Measurements from ENCODE around the gene OGDH. TPM values are rescaled to one million over a fixed set of nuclear protein-coding genes. Genes with fewer than 3 reads are reported as not detected.
A peak's percentile ranks its signal among the peaks of the same experiment; 100 is the strongest.

The OGDH gene
- polyA plus RNA-seq, 3 donors = 41.0 to 74.1 (median 49.9) TPM

DNA sequence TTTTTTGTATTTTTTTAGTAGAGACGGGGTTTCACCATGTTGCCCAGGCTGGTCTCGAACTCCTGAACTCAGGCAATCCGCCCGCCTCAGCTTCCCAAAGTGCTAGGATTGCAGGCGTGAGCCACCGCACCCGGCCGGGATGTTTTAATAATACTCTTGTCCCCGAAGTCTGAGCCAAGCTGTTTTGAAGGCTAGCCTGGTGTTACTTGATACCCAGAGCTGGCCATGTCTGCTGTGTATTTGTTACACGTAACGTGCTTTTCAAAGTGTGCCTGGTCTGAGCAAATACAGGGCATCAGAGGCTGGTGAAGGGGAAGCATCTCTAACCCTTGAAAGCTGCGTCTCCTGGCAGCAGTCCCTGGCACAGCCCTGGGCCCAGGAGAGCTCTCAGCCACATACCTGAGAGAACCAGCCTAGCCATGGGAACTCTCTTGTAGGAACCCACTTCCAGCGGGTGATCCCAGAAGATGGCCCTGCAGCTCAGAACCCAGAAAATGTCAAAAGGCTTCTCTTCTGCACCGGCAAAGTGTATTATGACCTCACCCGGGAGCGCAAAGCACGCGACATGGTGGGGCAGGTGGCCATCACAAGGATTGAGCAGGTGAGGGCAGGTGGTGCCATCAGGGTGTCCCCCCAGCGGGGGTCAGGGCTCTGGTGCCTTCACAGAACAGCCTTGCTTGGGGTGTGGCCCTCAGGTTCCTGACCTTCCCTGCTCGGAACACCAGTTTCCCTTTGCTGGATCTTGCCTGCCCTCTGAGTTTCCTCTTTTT, 100.5 kb downstream of the OGDH start:
- Histone ChIP-seq H4K20me1 (ENCODE audit: insufficient read depth, low read length) (no peaks in the 10 kb centered on the region), H3K9ac (ENCODE audit: insufficient read depth, low read length, poor library complexity, severe bottlenecking) (no peak overlapping the region), H3K27ac (ENCODE audit: low read depth in 1 of 2, low read length in 2 of 2) (peak overlapping the region in 1 of 2 donors; percentile 36), H3K4me2 (replicated peaks; ENCODE audit: extremely low read depth, low read length, poor library complexity, severe bottlenecking) (no peak overlapping the region), H2AFZ (ENCODE audit: insufficient read depth, low read depth, low read length, poor library complexity, severe bottlenecking) (no peak overlapping the region), H3K36me3 (replicated peaks in 1 of 2; ENCODE audit: control insufficient read depth in 1 of 2, insufficient read depth in 2 of 2, low read length in 2 of 2) (peaks cover 34 to 68% of the 10 kb centered on the region in 2 donors), H3K9me3 (replicated peaks in 1 of 2; ENCODE audit: control insufficient read depth in 1 of 2, insufficient read depth in 1 of 2, low read length in 2 of 2) (no peaks in the 10 kb centered on the region), H3K4me1 (ENCODE audit: control insufficient read depth in 1 of 2, insufficient read depth in 2 of 2, low read length in 2 of 2) (no peaks in the 10 kb centered on the region), H3K27me3 (ENCODE audit: control insufficient read depth in 2 of 2, insufficient read depth in 2 of 2, low read length in 2 of 2) (no peaks in the 10 kb centered on the region), H3K4me3 (replicated peaks in 1 of 3; ENCODE audit: low read depth in 2 of 3, low read length in 3 of 3) (no peak overlapping the region), H3K79me2 (ENCODE audit: insufficient read depth, low read length) (no peaks in the 10 kb centered on the region)
- Mint-ChIP-seq H3K4me3 (no peak overlapping the region), H3K27ac (peak overlapping the region in 3 of 7 donors; percentile 35 to 68 (median 37)), H3K9me3 (peaks cover 0 to 2% (median 0%) of the 10 kb centered on the region in 7 donors), H3K36me3 (peaks cover 55 to 77% of the 10 kb centered on the region in 2 donors), H3K4me1 (no peaks in the 10 kb centered on the region), H3K27me3 (ENCODE audit: low read depth in 3 of 3) (peaks cover 0 to 2% (median under 1%) of the 10 kb centered on the region in 3 donors)
- TF ChIP-seq, protein P1, sequence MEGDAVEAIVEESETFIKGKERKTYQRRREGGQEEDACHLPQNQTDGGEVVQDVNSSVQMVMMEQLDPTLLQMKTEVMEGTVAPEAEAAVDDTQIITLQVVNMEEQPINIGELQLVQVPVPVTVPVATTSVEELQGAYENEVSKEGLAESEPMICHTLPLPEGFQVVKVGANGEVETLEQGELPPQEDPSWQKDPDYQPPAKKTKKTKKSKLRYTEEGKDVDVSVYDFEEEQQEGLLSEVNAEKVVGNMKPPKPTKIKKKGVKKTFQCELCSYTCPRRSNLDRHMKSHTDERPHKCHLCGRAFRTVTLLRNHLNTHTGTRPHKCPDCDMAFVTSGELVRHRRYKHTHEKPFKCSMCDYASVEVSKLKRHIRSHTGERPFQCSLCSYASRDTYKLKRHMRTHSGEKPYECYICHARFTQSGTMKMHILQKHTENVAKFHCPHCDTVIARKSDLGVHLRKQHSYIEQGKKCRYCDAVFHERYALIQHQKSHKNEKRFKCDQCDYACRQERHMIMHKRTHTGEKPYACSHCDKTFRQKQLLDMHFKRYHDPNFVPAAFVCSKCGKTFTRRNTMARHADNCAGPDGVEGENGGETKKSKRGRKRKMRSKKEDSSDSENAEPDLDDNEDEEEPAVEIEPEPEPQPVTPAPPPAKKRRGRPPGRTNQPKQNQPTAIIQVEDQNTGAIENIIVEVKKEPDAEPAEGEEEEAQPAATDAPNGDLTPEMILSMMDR (IDR thresholded peaks at IDR 0.05) = no peak
- intact Hi-C loops (cut with micrococcal nuclease) = loop anchor here in 1 of 2 donors (10.0 kb wide), 1 partner anchor 48 kb away; no protein-coding TSS in a partner anchor
- DNase-seq = no peak
- WGBS (ENCODE audit: insufficient coverage) = 96% methylated on average over 20 of the region's 20 CpGs

DNA sequence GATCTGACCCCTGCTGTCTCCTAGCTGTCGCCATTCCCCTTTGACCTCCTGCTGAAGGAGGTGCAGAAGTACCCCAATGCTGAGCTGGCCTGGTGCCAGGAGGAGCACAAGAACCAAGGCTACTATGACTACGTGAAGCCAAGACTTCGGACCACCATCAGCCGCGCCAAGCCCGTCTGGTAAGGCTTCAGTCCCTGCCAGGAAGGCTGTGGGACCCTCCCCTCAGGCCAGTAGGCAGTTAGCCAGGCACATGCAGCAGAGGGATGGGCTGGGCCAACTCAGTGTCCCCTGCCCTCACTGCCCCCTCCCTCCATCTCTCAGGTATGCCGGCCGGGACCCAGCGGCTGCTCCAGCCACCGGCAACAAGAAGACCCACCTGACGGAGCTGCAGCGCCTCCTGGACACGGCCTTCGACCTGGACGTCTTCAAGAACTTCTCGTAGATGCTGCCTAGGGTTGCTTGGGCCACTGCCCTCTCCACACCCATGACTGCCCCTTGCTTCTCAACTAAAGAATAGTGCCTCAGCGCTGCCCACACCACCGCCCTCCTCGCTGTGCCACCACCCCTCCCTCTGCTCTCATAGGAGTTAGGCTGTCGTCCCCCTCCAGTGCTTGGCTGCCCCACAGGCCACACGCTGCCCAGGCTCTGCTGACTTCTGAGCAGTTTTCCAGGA, 101.3 kb downstream of the OGDH start:
- DNase-seq = no peak
- H3K9me3 ChIP-seq (replicated peaks in 1 of 2; ENCODE audit: control insufficient read depth in 1 of 2, insufficient read depth in 1 of 2, low read length in 2 of 2) = no peaks in the 10 kb centered on the region
- no peak overlapping the region for H3K4me3 Mint-ChIP-seq
- intact Hi-C loops (cut with micrococcal nuclease) = loop anchor here in 1 of 2 donors (10.0 kb wide), 1 partner anchor 47 kb away; no protein-coding TSS in a partner anchor
- H3K9me3 Mint-ChIP-seq = peaks cover 0 to 2% (median 0%) of the 10 kb centered on the region in 7 donors
- H3K4me2 ChIP-seq (replicated peaks; ENCODE audit: extremely low read depth, low read length, poor library complexity, severe bottlenecking) = no peak overlapping the region
- peak overlapping the region in 1 of 2 donors; percentile 36 for H3K27ac ChIP-seq (ENCODE audit: low read depth in 1 of 2, low read length in 2 of 2)
- H3K36me3 Mint-ChIP-seq = peaks cover 50 to 72% of the 10 kb centered on the region in 2 donors
- H3K79me2 ChIP-seq (ENCODE audit: insufficient read depth, low read length) = no peaks in the 10 kb centered on the region
- 98% methylated on average over 19 of the region's 21 CpGs for WGBS (ENCODE audit: insufficient coverage)
- no peaks in the 10 kb centered on the region for H3K27me3 ChIP-seq (ENCODE audit: control insufficient read depth in 2 of 2, insufficient read depth in 2 of 2, low read length in 2 of 2)
- TF ChIP-seq, protein P1 (IDR thresholded peaks at IDR 0.05) = no peak
- H3K4me1 Mint-ChIP-seq = no peaks in the 10 kb centered on the region
- H3K36me3 ChIP-seq (replicated peaks in 1 of 2; ENCODE audit: control insufficient read depth in 1 of 2, insufficient read depth in 2 of 2, low read length in 2 of 2) = peaks cover 30 to 64% of the 10 kb centered on the region in 2 donors
- no peak overlapping the region for H3K4me3 ChIP-seq (replicated peaks in 1 of 3; ENCODE audit: low read depth in 2 of 3, low read length in 3 of 3)
- H3K27ac Mint-ChIP-seq = peak overlapping the region in 3 of 7 donors; percentile 4 to 68 (median 32)
- no peaks in the 10 kb centered on the region for H3K4me1 ChIP-seq (ENCODE audit: control insufficient read depth in 1 of 2, insufficient read depth in 2 of 2, low read length in 2 of 2)
- no peak overlapping the region for H2AFZ ChIP-seq (ENCODE audit: insufficient read depth, low read depth, low read length, poor library complexity, severe bottlenecking)
- H3K27me3 Mint-ChIP-seq (ENCODE audit: low read depth in 3 of 3) = peaks cover 0 to 2% (median 1%) of the 10 kb centered on the region in 3 donors
- no peaks in the 10 kb centered on the region for H4K20me1 ChIP-seq (ENCODE audit: insufficient read depth, low read length)
- no peak overlapping the region for H3K9ac ChIP-seq (ENCODE audit: insufficient read depth, low read length, poor library complexity, severe bottlenecking)

All from CD14-positive monocyte (primary cell).